CD4-positive, alpha-beta T cell treated with Interleukin-15 for 1 hour (primary cell): ENCODE data around the gene PALM3.

Source experiments
- DNase-seq: peaks from one replicate; pipeline ENCODE4 v3.0.0-alpha.2; 2020

The PALM3 gene

DNA sequence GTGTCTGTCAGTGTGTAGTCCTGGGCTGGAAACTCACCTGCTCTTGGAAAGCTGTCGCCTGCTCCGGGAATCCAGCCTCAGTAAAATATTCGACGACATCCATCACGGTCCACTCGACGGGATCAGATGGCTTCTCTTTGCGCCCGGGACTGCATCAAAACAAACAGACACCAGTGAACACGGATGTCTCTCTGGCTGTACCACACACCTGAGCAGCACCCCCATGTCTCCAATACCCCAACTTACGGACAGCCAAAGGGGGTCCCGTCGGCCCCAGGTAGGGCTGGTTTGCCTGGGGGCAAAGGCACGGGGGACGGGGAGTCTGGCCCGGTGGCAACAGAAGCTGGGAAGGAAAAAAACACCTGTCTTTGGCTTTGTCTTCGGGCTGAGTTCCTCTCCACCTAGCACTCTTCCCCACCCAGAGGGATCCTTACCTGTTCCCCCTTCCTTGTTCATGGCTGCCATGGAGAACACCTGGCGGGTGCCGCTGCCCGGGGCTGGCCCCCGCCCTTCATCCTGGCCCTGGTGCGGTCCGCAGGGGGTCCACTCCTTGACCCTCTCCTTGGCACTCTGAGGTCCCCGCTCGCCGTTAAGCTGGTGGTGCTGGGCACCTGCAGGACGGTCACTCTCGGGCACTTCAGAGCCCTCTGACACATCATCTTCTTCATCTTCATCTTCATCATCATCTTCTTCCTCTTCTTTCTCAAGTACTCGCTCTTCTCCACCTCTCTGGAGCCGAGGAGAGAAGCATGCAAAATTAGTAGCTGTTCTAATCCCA is 26.9 kb upstream of the PALM3 start:
- DNase-seq: no peak

DNA sequence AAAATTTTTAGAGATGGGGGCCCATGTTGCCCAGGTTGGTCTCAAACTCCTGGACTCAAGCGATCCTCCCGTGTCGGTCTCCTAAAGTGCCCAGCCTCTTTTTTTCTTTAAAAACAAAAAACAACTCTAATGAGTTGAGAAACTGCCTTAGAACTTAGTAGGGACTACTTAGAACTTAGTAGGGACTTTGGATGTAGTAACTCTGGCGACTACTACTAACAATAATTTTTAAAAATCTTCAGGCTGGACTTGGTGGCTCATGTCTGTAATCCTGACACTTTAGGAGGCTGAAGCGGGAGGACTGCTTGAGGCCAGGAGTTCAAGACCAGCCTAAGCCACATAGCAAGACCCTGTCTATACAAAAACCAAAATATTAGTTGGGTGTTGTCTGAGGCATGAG is 24.2 kb upstream of the PALM3 start:
- no peak for DNase-seq

DNA sequence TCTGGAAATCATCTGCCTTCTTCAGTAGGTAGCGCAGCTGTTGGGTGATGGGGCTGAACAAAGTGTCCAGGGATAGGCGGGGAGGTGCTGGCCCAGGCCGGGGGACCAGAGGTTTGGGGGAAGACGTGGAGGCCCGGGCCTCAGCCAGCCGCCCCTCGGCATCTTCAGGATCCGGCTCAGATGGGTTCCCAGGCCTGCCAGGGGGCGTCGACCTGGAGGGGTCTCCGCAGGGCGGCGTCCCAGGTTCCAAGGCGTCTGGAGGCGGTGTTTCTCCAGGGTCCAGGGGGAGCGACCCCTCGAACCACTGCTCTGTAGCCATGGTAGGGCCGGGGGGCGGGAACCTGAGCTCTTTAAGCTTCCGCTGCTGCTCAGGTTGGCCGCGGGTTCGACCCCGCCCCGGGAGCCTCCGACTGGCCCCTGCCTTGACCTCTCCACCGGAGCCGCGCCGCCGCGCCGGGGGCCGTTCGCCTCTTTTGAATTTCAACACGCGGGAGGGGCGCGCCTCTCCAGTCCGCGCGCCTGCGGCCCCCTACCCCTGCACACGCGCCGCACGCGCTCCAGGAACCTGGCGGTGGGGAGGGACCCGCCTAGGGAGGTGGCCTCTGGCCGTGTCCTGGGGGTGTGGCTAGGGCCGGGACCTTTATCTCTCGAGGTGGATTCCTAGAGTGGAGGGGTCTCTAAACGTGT is 23.6 kb upstream of the PALM3 start, which contains the start of gene C19orf67:
TSS of gene C19orf67 (minus strand) at position 475 of the 687 bp plus-strand sequence. CDS start at position 319, 156 bp downstream.
- no peak for DNase-seq

DNA sequence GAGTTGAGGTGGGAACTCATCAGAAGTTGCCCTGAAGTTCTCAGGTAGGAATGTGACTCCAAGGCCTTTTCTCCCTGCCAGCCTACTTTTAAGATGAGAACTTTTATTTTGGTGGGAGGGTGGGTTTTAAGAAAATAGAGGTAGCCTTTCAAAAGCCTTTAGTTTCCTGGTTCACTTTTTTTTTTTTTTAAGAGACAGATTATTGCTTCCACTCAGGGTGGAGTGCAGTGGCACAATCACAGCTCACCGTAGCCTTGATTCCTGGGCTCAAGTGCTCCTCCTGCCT is 20.7 kb upstream of the PALM3 start:
- no peak for DNase-seq

DNA sequence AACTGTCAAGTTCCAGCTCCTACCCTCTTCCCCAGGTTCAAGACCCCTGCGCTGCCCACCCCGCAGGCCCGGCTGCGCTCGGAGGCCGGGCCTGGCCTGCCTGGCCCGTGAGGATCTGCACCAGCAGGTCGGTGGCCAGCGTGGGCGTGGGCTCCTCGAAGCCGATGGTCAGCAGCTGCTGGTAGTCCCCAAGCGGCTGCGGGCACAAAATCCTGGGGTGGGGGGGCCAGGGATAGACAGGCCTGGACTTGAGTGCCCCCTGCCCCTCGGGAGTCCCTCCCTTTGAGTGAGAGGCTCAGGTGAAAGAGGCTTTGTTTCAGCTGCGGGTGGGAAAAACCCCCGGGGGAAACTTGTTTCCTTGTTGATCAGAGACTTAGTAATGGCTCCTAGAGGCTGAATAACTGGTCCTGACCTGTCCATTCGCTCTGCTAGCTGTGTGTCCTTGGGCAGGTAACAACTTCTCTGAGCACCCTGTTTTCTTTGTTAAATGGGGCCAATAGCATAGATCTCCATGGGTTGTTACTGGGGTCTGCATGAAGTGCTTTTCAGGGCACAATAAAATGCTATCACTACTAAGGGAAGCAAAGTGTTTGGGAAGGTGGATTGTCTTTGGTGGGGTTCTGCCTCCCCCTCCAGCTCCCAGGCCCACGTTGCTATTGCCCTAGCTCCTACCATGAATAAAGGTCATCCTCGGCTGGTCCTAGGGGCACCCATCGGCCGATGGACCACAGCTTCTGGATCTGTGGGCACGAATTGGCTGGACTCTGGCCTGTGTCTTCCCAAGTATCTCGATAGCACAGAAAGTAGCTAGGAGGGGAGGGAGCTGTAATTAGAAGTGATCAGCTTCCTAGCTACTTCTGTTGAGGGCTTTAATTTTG is 20.2 kb upstream of the PALM3 start:
- peak; percentile 48 for DNase-seq

DNA sequence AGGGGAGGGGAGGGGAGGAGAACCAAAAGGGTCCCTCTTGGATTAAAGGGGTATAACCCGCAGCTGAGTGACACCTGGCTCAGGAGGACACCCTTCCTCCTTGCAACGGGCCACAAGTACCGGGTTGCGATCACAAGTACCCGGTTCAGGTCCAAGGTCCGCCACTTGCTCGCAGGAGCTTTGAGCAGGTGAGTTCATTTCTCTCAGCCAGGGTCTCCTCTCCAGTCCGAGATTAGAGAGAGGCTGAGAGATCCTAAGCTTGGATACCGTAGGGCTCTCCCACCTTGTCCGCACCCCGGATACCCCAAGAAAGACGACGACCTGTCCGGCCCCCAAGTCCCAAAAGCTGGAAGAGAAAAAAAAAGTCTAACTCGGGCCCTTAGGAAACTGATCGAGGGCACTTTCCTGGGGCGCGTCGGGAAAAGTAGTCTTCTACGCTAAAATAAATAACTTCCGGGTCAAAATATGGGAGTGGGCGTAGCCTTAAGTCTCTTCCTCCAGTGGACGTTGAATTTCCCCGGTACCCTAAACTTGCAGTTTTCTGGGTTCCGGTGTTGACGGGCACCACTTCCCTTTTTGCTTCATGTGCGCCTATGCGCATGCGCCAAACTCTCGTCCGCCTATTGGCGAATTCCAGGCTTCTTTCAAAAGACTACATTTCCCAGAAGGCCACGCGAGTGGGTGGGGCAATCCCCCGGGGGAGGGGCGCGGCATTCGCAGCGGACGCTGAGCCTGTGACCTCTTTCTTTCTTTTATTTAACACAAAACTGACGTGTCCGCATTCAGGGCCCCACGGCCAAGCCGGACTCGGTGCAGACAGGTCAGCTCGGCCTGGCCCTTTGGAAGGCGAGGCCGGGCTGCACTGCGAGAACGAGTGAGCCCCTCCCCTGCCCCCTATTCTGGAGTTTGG is 19.3 kb upstream of the PALM3 start:
- peak; percentile 99 for DNase-seq

DNA sequence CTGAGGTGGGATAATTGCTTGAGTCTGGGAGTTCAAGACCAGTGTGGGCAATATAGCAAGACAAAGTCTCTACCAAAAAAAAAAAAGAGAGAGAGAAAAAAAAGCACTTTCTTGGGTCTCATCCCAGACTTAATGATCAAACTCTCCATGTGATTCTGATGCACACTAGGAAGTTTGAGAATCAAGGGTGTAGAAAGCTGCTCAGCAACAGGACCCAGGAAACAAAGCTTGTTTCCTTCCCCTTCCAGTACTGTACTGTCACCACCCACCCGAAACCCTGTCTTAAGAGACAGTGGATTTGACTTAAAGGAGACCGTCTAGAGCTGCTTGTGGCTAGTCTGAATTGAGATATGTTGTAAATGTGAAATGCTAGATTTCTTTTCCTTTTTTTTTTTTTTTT is 16.5 kb upstream of the PALM3 start:
- no peak for DNase-seq

DNA sequence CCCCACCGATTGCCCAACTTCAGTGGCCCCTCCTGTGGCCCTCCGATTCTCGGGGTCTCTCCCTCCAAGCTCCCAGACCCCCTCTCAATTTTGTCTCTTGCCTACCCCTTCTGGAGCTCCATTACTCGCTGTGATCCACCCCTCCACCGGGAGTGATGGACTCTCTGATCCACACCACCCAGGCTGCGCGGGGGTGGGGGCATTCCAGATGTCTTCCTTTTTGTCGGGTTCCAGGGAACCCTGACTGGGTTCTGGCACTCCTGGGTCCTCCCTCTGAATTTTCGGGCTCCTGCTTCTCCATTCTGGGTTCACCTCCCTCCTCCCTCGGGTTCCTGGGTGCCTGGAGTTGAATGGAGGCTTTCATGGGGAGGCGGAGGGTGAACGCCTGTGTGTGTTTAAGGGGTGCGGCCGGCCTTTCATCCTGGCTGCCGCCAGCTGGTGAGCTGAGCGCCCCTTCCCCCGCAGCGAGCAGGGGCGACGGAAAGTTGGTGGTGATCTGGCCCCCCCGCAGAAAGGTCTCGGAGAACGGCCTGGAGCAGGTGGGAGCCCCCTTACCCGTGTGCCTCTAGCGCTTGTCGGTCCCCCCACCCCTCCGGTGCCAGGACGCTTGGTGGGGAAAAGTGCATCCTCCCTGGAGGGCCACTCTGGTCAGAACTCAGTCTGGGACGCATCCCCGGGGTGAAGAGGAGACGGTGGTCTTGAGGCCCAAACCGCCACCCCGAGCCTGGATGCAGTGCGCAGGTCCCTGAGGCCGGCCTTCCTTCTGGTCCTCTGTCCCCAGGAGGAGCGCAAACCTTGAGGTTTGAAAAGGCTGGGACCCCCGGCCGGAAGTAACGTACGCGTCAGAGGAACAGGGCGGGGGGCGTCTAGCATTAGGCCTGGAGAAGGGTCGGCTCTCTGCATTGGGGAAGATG is 12.3 kb upstream of the PALM3 start:
- DNase-seq: no peak

DNA sequence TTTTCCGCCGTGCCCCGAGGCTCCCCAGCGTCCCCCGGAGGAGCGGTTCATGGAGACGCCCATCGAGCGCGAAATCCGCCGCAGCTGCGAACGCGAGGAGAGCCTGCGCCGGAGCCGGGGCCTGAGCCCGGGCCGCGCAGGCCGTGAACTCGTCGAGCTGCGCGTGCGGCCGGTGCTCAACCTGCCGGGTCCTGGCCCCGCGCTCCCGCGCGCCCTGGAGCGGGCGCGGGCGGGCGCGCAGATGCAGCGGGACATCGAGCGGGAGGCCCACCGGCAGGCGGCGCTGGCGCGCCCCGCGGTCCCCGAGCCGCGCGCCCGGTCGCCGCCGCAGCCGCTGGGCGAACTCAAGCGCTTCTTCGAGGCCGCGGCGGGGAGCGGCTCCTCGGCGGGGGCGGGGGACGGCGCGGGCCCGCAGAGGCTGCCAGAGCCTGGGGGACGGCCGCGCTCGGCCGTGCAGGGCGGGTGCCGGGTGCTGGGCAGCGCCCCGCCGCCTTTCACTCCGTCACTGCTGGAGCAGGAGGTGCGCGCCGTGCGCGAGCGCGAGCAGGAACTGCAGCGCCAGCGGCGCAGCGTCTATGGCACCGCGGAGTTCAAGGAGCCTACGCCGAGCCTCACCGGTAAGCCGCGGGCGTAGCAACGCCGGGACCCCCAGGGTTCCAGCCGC is 11.5 kb upstream of the PALM3 start:
- DNase-seq: peak; percentile 73

DNA sequence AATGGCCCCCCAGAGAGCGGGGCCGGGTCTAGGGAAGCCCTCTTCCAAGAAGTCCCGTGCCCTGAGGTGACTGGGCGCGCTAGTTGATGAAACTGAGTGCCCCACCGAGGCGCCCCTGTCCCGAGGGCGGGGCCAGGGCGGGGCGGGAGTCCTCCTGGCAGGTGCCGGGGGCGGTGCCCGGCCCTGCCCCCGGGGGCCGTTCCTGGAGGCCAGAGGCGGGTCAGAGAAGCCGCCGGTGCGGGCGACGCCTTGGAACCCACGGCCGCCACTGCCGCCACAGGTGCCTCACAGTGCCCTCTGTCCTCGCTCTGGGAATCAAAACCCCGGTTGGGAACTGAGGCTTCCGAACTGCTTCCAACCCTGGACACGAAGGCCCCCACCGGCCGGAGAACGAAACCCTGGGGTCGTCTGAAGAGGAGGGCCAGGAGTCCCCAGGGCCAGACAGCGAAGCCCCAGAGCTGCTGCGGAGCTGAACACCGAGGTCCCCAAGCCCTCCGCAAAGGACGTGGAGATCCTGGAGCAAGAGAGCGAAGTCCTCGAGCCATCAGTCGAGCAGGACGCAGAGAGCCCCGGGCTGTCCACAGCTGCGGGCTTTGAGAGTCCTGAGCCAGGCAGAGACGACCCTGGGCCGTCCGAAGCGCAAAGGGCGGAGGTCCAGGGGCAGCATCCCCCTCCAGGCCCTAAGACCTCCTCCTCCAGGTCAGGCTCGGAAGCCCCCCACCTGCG is 10.8 kb upstream of the PALM3 start, which contains the start of gene MISP3:
TSS of gene MISP3 (plus strand) at position 252 of the 726 bp plus-strand sequence. CDS start 524 bp downstream, outside the sequence.
- peak; percentile 33 for DNase-seq

DNA sequence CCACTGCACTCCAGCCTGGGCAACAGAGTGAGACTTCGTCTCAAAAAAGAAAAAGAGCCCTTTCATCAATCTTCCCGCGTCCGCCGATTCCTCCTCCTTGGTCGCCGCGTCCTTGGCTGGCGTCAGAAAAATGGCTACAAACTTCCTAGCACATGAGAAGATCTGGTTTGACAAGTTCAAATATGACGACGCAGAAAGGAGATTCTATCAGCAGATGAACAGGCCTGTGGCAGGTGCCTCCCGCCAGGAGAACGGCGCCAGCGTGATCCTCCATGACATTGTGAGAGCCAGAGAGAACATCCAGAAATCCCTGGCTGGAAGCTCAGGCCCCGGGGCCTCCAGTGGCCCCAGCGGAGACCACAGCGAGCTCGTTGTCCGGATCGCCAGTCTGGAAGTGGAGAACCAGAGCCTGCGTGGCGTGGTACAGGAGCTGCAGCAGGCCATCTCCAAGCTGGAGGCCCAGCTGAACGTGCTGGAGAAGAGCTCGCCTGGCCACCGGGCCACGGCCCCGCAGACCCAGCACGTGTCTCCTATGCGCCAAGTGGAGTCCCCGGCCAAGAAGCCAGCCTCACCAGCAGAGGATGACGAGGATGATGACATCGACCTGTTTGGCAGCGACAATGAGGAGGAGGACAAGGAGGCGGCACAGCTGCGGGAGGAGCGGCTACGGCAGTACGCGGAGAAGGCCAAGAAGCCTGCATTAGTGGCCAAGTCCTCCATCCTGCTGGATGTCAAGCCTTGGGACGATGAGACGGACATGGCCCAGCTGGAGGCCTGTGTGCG is 8.6 kb upstream of the PALM3 start:
- DNase-seq: no peak

DNA sequence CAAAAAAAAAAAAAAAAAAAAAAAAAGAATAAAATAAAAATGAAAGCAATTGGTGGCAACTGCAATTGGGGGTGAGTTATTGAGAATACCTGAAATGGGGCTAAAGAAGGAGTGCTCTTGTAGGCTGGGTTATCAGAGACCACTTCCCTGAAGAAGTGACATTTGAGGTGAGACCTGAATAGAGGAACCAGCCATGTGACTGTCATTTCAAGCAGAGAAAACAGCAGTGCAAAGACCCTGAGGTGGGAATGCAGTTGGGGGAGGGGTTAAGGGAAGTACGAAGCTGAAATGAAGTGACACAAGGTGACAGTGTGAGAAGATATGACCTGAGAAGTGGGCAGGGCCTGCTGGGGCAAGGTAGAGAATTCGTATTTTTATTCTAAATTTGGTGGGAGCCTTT is 4.3 kb upstream of the PALM3 start:
- DNase-seq: no peak

DNA sequence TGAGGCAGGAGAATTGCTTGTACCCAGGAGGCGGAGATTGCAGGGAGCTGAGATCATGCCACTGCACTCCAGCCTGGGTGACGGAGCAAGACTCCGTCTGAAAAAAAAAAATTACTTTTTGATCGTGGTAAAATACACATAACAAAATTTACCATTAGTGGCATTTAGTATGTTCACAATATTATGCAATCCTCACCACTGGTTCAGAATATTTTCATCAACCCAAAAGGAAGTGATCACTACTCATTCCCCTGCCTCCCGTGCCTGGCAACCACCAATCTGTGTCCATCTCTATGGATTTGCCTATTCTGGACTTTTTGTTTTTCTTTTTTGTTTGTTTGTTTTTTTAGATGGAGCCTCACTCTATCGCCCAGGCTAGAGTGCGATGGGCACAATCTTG is 1.2 kb upstream of the PALM3 start:
- DNase-seq: no peak

DNA sequence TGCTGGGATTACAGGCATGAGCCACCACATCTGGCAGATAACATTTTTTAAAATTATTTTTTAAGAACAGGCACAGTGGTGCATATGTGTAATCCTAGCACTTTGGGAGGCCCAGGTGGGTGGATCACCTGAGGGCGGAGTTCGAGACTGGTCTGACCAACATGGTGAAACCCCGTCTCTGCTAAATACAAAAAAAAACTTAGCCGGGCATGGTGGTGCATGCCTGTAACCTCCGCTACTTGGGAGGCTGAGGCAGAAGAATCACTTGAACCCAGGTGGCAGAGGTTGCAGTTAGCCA is 631 bp upstream of the PALM3 start:
- no peak for DNase-seq

DNA sequence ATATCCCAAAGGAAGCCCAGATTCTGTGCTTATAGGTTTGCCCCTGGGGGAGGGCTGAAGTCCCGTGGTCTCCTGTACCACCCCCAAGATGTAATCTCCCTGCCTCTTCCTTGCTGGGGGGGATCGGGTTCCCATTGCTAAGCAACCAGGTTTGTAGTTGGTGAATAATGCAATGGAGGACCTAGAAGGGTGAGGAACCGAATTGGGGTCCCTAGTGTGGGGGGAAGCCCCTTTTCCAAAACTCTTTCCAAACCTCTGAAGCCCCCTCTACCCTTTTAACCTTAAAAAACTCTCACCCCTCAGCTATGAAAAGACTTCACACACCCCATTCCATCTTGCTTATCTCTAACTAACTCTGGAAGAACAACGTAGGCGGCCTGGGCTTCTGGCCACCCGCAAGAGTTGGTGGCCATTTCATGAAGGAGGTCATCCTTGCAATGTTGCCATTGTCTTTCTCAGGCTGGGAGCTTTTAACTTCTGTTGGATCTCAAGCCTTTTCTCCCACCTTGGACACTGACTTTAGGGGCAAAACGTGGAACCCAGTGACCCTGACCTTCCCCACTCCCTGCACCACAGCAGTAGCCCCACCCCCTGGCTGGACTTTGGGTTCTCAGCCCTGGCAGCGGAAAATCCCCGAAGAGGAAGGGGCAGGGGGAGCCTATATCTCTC is 661 bp downstream of the PALM3 start:
- DNase-seq: no peak

DNA sequence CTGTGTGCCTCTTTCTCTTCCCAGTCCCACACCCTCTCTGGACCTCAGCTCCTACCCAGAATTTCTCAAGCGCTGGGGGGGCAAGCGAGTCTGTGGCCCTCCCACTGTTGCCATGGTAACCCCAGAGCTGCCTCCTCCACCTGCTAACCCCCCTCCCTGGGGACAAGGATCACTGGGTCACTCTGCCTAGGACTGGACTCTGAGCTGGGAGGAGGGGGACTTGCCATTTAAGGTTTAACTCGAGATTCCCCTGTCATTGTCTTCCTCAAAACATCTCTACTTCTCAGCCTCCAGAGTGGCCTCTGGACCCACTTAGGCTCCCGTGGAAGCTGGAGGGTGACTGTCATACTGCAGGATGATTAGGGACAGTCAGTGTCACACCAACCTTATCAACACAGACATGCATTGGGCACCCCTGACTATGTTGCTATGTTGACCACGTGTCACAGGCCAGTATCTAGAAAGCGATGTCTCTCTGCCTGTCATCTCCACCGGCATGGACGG is 2.2 kb downstream of the PALM3 start:
- DNase-seq: no peak

DNA sequence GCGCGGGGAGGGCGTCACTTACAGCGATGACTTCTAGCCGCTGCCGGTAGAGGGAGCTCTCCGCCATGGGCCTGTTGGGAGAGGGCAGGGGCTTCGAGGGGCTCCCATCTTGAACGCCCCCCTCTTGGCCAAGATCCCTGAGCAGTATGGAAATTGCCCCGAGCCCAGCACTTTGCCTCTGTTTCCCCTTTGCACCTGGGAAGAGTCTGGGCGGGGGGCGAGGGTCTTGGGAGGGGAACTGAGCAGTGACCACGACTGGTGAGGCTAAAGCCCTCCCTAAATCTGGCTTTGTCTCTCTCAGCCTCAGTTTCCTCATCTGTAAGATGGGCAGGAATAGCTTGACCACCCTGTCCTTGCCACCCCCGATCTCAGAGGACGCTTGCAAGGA is 2.8 kb downstream of the PALM3 start:
- DNase-seq: no peak
